ENCODE data around the gene FKBP2.

The FKBP2 gene

GRCh38 chr11:64231546-64231945 lies 9.3 kb upstream of the FKBP2 start:
- H3K9ac ChIP-seq (ENCODE audit: low read depth, low read length, poor library complexity, severe bottlenecking): peak overlapping the region; percentile 80
- H3K27me3 ChIP-seq (ENCODE audit: insufficient read depth, low read length, poor library complexity, severe bottlenecking): no peaks in the 10 kb centered on the region
- H2AFZ ChIP-seq (ENCODE audit: low read length): no peak overlapping the region
- peaks cover 6% of the 10 kb centered on the region; the same call in 1 of the 2 replicates for H3F3A ChIP-seq (ENCODE audit: low read depth)
- peaks cover 22% of the 10 kb centered on the region for H3K4me1 ChIP-seq (ENCODE audit: insufficient read depth, low read length, poor library complexity, severe bottlenecking)
- H3K4me2 ChIP-seq (ENCODE audit: low read depth, low read length, poor library complexity, severe bottlenecking): peak overlapping the region; percentile 81
- H4K20me1 ChIP-seq (ENCODE audit: insufficient read depth, low read length, poor library complexity, severe bottlenecking): peaks cover 30% of the 10 kb centered on the region
- no peaks in the 10 kb centered on the region for H3K9me3 ChIP-seq (ENCODE audit: insufficient read depth, low read depth, low read length)
- H3K36me3 ChIP-seq (ENCODE audit: insufficient read depth, low read length): no peaks in the 10 kb centered on the region
- no peaks in the 10 kb centered on the region for H3K9me2 ChIP-seq (replicated peaks; ENCODE audit: low read depth, low read length)
- TF ChIP-seq CTCF (conservative IDR thresholded peaks at IDR 0.05; ENCODE audit: low read length) (no peak), EZH2phosphoT487 (IDR thresholded peaks at IDR 0.05; ENCODE audit: borderline replicate concordance) (no peak)
- H3K79me2 ChIP-seq (ENCODE audit: insufficient read depth, low read length): peaks cover 40% of the 10 kb centered on the region
- peak overlapping the region; percentile 86 for H3K4me3 ChIP-seq (ENCODE audit: low read length, poor library complexity, severe bottlenecking)

GRCh38 chr11:64232182-64232966 lies 8.5 kb upstream of the FKBP2 start:
- Histone ChIP-seq H3F3A (ENCODE audit: low read depth) (peaks cover 6% of the 10 kb centered on the region; the same call in 1 of the 2 replicates), H3K9ac (ENCODE audit: low read depth, low read length, poor library complexity, severe bottlenecking) (peak overlapping the region; percentile 18), H3K27me3 (ENCODE audit: insufficient read depth, low read length, poor library complexity, severe bottlenecking) (no peaks in the 10 kb centered on the region), H2AFZ (ENCODE audit: low read length) (no peak overlapping the region), H4K20me1 (ENCODE audit: insufficient read depth, low read length, poor library complexity, severe bottlenecking) (peaks cover 24% of the 10 kb centered on the region), H3K9me3 (ENCODE audit: insufficient read depth, low read depth, low read length) (no peaks in the 10 kb centered on the region), H3K36me3 (ENCODE audit: insufficient read depth, low read length) (no peaks in the 10 kb centered on the region), H3K9me2 (replicated peaks; ENCODE audit: low read depth, low read length) (no peaks in the 10 kb centered on the region), H3K4me1 (ENCODE audit: insufficient read depth, low read length, poor library complexity, severe bottlenecking) (peaks cover 18% of the 10 kb centered on the region), H3K4me2 (ENCODE audit: low read depth, low read length, poor library complexity, severe bottlenecking) (peak overlapping the region; percentile 81), H3K79me2 (ENCODE audit: insufficient read depth, low read length) (peaks cover 32% of the 10 kb centered on the region), H3K4me3 (ENCODE audit: low read length, poor library complexity, severe bottlenecking) (no peak overlapping the region)
- no peak for TF ChIP-seq EZH2phosphoT487 (IDR thresholded peaks at IDR 0.05; ENCODE audit: borderline replicate concordance)
- TF ChIP-seq CTCF (conservative IDR thresholded peaks at IDR 0.05; ENCODE audit: low read length): no peak

GRCh38 chr11:64232967-64233315 lies 8.0 kb upstream of the FKBP2 start:
- no peak for TF ChIP-seq EZH2phosphoT487 (IDR thresholded peaks at IDR 0.05; ENCODE audit: borderline replicate concordance)
- TF ChIP-seq CTCF (conservative IDR thresholded peaks at IDR 0.05; ENCODE audit: low read length): no peak
- H2AFZ ChIP-seq (ENCODE audit: low read length): no peak overlapping the region
- H3K4me2 ChIP-seq (ENCODE audit: low read depth, low read length, poor library complexity, severe bottlenecking): no peak overlapping the region
- H4K20me1 ChIP-seq (ENCODE audit: insufficient read depth, low read length, poor library complexity, severe bottlenecking): peaks cover 21% of the 10 kb centered on the region
- H3K27me3 ChIP-seq (ENCODE audit: insufficient read depth, low read length, poor library complexity, severe bottlenecking): no peaks in the 10 kb centered on the region
- H3K4me1 ChIP-seq (ENCODE audit: insufficient read depth, low read length, poor library complexity, severe bottlenecking): peaks cover 16% of the 10 kb centered on the region
- H3K9ac ChIP-seq (ENCODE audit: low read depth, low read length, poor library complexity, severe bottlenecking): no peak overlapping the region
- H3K36me3 ChIP-seq (ENCODE audit: insufficient read depth, low read length): no peaks in the 10 kb centered on the region
- peaks cover 28% of the 10 kb centered on the region; the same call in 1 of the 2 replicates for H3K79me2 ChIP-seq (ENCODE audit: insufficient read depth, low read length)
- no peak overlapping the region for H3K4me3 ChIP-seq (ENCODE audit: low read length, poor library complexity, severe bottlenecking)
- no peaks in the 10 kb centered on the region for H3K9me3 ChIP-seq (ENCODE audit: insufficient read depth, low read depth, low read length)
- H3K9me2 ChIP-seq (replicated peaks; ENCODE audit: low read depth, low read length): no peaks in the 10 kb centered on the region
- peaks cover 6% of the 10 kb centered on the region; the same call in 1 of the 2 replicates for H3F3A ChIP-seq (ENCODE audit: low read depth)
